Smooth muscle cell of the umbilical artery (primary cell): ENCODE results near the gene LRRIQ4. TPM values are rescaled to one million over a fixed set of nuclear protein-coding genes. Genes with fewer than 3 reads are reported as not detected.

ENCODE experiments used
- total RNA-seq: library from RNA; depleted of rRNA; stranded (reverse); fragments of >200 nt; gene quantifications from 2 replicates; pipeline ENCODE4 v1.2.3, GENCODE V29; 2014

Gene LRRIQ4
- total RNA-seq, result not detected in 2 replicates

DNA sequence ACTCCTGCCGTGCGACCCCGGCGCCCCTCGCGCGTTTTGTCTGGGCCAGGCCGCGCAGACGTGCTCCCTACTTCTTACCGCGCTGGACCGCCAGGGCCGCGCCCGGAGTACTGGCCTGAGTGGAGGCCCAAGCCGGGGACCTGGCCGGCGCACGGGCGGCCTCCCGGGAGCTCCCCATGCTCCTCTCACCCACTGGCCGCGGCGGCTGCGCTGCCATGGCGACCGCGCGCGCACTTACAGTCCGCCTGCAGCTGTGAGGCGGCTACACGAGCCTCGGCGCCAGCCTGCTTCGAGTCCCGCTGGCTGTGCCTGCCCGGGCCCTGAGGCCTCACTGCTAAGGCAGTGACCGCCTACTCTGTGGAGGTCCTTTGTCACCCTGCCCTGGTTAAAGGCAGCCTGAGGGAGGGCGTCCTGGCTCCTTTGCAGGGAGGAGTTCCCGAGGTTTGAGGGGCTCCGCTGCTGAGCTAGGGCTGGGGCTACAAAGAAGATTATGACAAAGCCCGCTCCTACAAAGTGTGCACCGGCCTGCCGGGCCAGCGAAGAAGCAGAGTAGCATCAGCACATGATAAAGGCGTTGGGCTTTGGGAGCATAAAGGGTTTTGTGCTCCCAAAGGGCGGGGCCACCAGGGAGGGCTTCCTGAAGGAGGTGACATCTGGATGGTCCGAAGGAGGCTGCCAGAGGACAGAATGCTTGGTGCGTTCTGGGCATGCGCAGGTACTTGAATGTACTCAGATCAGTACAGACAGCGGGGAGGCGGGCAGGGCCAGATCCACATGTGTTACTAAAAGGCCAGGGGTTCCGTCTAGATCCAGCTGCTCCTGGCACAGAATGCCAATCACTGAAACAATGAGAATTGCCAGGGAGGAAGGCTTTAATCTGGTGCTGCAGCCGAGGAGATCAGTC is at the start of gene LRRIQ4, which contains the start of gene LRRC34:
Gene LRRIQ4, plus strand, starts transcription at position 539 of the 904 bp plus-strand sequence. CDS start 9,052 bp downstream, outside the sequence.
Gene LRRC34, minus strand, starts transcription at position 573 of the 904 bp plus-strand sequence. Its CDS starts 356 bp downstream, at position 217.

DNA sequence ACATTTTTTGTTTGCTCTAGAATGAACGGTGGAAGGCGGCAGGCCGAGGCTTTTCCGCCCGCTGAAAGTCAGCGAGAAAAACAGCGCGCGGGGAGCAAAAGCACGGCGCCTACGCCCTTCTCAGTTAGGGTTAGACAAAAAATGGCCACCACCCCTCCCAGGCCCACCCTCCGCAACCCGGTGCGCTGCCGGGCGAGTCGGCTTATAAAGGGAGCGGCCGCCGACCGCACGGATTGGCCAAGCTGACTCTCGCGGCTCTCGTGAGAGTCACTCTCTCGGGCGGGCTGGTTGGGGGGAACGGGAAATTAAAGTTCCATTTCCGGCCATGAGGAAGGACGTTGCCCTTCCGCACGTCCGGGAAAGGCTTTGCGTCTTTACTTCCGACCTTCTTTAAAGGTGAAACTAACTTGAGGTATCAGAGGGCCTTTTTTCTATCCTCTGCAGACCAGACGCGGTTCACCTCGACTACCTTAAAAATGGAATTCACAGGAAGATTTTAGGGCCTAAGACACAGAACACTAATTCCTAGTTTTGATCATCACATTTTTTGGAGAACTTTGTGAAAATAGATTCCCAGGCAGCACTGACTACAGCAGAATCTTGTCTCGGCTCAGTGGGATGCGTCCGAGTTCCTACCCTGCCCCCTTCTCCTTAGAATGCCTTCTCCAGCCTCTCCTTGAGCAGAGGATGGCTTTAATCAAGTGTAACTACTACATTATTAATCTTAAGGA is 47.6 kb upstream of the LRRIQ4 start, which contains the start of gene TERC:
Gene TERC, minus strand, starts transcription at position 179 of the 731 bp plus-strand sequence.

DNA sequence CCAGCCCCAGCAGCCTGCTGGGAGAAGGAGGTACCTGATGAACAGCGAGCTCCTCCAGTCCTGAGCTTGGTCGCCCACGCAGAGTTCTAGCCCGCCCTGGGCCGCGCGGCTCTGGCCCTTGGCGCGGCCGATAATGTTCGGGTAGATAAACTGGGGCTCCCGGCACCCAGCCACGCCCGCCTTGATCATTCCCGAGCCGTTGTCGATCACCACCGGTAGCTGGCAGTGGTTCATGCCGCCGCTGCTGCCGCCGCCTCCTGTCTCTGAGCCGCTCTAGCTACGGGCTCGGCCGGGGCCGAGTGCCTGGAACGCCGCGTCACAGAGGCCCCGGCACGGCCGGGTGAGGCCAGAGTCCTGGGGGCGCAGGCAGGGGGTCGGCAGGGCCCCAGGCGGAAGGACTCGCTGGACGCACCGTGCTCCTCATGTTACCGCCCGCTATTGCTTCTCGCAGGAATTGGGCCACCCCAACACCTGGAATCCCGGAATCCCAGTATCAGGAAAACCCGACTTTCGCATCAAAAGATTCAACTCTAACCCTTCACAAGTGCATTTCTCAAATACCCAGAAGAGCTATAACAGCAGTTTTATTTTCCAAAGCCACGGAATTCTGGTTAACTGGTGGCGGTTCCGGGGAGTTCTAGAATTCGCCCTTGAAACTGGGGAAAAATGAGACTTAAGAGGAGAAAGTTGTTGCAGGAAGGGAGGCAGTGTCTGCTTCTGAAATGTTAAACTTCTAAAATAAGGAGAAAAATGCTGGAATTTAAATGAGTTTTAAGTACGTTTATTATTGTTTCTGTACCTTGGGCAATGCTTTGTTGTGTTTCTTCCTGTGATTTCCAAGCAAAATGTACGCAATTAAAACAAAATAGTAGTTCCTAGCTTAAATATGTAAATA is 43.1 kb upstream of the LRRIQ4 start, which contains the start of gene ACTRT3:
Gene ACTRT3, minus strand, starts transcription at position 275 of the 895 bp plus-strand sequence. Its CDS starts 41 bp downstream, at position 234.

DNA sequence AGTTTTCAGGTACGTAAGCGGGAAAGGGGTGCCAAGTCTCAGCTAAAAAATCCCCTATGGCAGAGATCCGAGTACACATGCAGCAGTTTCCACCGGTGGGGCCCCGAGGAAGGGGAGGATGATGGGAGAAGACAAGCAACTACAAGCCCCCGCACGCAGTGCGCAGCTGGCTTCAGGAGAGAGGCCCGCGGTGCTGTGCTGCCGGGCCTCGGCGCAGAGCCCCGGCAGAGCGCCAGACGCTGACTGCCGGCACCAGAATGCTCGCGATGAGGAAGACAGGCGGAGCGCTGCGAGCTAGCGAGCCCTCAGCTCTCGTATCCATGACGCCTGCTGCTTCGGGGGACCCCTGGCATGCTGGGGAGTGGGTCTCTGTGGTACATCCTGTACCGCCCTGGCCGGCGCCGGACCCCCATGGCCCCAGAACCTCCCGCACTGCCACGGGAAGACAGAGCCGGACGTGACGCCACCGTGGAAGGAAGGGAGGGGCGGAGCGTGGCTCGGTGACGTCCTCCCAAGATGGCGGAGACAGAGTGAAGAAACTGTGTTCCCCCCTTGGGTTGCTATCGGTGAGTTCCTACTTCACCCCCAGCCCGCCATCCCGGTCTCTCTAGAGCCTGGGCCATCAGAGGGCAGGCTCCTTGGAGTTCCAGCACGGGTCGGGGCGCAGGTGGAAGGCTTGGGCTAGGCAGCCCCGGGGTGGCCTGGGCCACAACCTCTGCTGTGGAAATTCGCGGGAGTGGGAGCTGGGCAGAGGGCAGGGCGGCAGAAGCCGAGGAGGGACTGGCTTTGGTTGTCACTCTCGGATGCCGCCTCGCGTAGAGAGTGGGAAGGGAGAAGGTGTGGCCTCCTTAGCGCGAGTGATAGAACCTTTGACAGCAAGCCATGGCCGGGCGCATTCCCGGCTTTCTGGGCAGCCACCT is 39.5 kb upstream of the LRRIQ4 start, which contains the start of gene MYNN:
Gene MYNN, plus strand, starts transcription at position 500 of the 920 bp plus-strand sequence. CDS start 900 bp downstream, outside the sequence.

DNA sequence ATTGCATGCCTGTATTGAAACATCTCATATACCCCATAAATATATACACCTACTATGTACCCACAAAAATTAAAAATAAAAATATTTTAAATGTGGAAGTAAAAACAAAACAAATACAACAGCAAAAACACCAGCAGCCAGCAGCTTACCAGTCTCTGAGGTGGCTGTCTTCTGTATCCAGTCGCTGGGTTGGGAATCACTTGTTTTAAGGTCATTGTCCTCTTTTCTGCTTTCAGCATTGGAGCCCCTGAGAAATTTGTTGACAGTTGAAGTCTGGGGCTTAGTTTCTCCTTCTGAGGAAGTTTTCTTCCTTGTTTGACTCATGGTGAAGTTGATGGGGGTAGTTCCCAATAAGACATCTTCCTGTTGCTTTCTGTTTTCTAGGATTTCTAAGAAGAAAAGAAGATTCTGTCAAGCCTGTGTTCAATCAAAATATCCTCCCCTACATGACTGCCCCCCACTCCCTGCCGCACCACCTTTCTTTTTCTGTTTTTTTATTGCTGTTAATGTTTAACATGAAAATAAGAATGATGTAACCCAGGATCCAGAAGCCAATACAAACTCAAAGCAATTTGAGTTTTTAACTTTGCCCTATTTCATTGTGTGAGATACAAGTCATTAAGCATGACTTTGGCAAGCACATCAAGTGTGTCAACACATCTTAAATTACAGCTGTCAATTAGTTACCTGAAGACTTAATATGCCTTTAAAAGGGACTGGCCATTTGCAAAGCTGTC is 57.0 kb downstream of the LRRIQ4 start, which contains the start of gene LRRC31:
Gene LRRC31, minus strand, starts transcription at position 452 of the 737 bp plus-strand sequence. Its CDS starts 128 bp downstream, at position 324.

Other genes starting within 250 kb of the LRRIQ4 start
- 22.6 and 49.5 TPM in 2 replicates for gene MECOM, start 149.2 kb upstream of the LRRIQ4 start, total RNA-seq
- 21.7 and 295 TPM in 2 replicates for gene TERC, start 47.8 kb upstream of the LRRIQ4 start, total RNA-seq
- gene ACTRT3, start 43.3 kb upstream of the LRRIQ4 start, total RNA-seq, result 3.4 and 4.8 TPM in 2 replicates
- gene MYNN, start 39.5 kb upstream of the LRRIQ4 start, total RNA-seq, result 20.4 and 27.3 TPM in 2 replicates
- gene LRRC34, start within 50 bp of the LRRIQ4 start, total RNA-seq, result 0.59 and 1.8 TPM in 2 replicates
- not detected in 2 replicates for gene LRRC31, start 57.1 kb downstream of the LRRIQ4 start, total RNA-seq
- gene SAMD7, start 98.7 kb downstream of the LRRIQ4 start, total RNA-seq, result not detected in 2 replicates
- gene SEC62, start 153.9 kb downstream of the LRRIQ4 start, total RNA-seq, result 48.7 and 66.2 TPM in 2 replicates
- gene GPR160, start 225.1 kb downstream of the LRRIQ4 start, total RNA-seq, result 0.23 TPM in 1 of 2 replicates, not detected in the other